HG03439 (cell line): ENCODE data around the gene MCTP2.

ENCODE experiments used
- ATAC-seq: cut with Tn5 transposase; IDR thresholded peaks from one replicate; pipeline ENCODE4 v1.9.1; 2021; ENCODE audit warnings: mild to moderate bottlenecking, moderate library complexity; ENCODE audit not compliant: unreplicated experiment

Gene MCTP2

DNA sequence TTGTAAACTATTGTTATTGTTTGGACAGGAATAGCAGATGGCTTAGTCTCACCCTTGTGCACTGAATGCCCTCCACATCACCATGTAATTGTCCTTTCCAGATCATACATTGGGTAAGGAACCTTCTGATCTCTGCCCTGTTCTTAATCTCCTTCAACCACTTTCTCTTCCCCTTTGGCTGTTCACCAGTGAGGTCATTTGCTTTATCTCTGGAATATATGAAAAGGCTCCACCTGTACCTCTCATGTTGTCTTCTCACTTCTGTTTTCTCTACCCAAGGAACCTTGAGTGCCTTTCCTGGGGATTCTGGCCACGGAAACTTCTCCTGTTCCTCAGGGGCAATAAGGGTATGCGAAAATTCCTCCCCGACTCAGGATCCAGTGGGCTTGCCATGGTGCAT lies 28.5 kb downstream of the MCTP2 start:
- ATAC-seq: no peak

- no peak for ATAC-seq
Observed at GRCh38 chr15:94262201-94262600, 30.8 kb downstream of the MCTP2 start.

GRCh38 chr15:94263341-94264273 lies 32.2 kb downstream of the MCTP2 start:
- peak; percentile 73 for ATAC-seq

- ATAC-seq: no peak
Observed at GRCh38 chr15:94265009-94265408, 33.6 kb downstream of the MCTP2 start.

GRCh38 chr15:94265982-94266381 lies 34.6 kb downstream of the MCTP2 start:
- no peak for ATAC-seq

DNA sequence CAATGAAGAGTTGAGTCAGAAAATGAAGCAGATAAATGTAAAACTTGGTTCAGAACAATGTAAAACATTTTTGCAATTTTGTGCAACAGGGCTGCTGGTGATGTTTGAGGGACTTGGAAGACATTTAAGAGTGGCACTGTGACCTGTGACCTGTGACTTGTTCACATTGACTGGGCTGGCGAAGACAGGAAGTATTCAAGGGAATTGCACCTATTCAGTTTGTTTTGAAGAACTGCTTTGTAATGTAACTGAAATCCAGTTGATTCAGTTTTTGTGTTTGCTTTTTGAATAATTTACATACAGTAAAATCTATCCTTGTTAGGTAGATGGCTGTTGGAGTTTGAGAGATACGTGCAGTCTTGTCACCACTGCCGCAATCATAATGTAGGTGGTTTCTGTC lies 35.4 kb downstream of the MCTP2 start:
- ATAC-seq: no peak

DNA sequence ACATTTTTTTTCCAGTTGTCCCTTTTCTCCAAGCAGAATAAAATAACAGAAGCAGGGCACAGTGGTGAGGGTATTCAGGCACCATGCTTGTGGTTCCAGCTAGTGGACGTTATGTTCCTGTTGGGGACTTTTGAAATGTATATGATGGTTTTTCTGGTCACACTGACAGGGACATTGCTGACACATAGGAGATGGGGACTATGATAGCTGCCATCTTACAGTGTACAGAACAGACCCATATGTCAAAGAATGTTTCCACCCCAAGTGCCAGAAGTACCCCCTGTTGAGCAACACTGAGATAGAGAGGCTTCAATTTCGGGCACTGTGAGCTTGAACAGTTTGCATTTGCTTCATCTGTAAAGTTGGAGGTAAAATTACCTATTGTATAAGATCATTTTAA lies 38.6 kb downstream of the MCTP2 start:
- no peak for ATAC-seq

- ATAC-seq: no peak
Observed at GRCh38 chr15:94270570-94270969, 39.2 kb downstream of the MCTP2 start.

DNA sequence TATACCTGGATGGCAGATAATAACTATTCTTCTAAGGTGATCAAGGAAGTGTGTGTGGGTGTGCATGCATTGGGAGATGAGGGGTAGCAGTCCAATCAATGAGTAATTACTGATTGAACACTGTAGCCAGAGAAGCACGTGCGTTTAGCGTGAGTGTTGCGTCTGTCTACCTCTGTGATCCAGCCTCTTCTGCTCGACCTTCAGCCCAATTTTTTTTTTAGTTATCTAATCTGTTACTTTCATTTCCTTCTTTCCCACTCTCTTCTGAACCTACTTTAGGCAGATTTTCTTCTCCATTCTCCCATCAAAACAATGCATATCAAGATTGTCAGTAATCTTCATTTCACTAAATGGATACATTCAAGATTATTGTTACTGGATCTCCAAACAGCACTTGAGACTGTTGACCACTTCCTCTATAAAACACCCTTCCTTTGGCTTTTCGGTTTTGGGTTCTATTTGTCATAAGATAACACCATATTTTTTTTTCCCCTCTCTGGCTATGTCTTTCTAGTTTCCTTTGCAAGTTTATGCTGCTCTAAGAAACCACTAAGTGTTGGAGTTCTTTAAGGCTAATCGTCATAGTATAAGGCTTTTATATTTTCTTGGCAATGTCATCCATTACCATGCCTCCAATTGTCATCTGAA lies 41.0 kb downstream of the MCTP2 start:
- ATAC-seq: peak; percentile 75

GRCh38 chr15:94273826-94274225 lies 42.5 kb downstream of the MCTP2 start:
- ATAC-seq: no peak

DNA sequence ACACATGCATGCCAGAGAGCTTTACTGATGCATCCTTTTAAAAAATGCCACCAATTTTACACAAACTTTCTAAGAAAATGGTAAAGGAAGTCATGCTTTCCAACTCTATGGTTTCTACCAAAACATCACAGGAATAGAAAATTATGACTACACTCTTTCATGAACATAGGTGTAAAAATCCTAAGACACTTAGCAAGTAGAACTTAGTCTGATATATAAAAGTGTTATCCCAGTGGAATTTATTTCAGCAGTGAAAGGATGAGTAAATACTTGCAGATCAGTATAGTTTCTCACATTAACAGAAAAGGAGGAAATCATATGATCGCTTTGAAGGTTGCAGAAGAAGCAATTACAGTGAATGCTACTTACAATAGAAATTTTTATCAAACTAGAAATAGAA lies 43.4 kb downstream of the MCTP2 start:
- no peak for ATAC-seq

DNA sequence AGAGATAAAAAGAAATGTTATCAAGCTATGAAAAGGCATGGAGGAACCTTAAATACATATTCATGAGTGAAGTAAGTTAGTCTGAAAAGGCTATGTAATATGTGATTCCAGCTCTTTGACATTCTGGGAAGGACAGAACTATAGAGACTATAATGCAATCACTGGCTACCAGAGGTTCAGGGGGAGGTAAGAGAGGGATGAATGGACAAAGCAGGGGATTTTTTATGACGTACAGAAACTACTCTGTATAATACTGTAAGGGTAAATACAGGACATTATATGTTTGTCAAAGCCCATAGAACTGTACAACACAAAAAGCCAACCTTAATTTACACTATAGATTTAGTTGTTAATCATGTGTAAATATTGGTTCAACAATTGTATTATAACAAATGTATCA lies 46.1 kb downstream of the MCTP2 start:
- ATAC-seq: peak; percentile 36

GRCh38 chr15:94279736-94280135 lies 48.4 kb downstream of the MCTP2 start:
- no peak for ATAC-seq

DNA sequence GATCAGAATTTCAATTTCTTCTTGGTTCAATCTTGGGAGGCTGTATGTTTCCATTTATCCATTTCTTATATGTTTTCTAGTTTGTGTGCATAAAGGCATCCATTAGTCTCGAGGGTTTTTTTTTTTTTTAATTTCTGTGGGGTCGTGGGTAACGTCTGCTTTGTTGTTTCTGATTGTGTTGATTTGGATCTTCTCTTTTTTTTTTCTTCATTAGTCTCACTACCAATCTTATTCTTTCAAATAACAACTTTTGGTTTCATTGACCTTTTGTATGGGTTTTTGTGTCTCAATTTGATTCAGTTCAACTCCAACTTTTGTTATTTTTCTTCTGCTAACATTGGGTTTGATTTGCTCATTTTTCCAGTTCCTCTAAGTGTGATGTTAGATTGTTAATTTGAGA lies 48.9 kb downstream of the MCTP2 start:
- ATAC-seq: no peak

- no peak for ATAC-seq
Observed at GRCh38 chr15:94282269-94283250, 51.2 kb downstream of the MCTP2 start.

DNA sequence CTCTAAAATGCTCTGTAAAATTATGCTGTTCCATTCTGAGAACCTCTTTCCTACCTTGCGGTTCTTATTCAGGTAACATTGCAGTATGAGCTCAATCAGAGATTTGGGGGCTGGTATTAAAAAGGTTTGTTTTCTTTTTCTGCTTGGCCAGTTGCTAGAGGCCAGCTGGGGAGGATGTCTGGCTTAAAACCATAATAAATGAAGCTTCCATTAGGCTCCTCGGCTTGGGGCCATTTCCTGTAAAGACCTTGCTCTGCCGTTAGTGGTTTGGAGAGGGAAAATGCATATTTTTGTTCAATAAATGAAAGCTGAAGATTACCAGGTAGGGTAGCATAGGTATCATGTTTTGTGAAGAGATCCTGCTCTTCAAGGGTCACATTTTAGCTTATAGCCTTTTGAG lies 55.2 kb downstream of the MCTP2 start:
- ATAC-seq: no peak

- peak; percentile 97 for ATAC-seq
Observed at GRCh38 chr15:94287794-94288246, 56.5 kb downstream of the MCTP2 start.

GRCh38 chr15:94290730-94291129 lies 59.4 kb downstream of the MCTP2 start:
- ATAC-seq: no peak

DNA sequence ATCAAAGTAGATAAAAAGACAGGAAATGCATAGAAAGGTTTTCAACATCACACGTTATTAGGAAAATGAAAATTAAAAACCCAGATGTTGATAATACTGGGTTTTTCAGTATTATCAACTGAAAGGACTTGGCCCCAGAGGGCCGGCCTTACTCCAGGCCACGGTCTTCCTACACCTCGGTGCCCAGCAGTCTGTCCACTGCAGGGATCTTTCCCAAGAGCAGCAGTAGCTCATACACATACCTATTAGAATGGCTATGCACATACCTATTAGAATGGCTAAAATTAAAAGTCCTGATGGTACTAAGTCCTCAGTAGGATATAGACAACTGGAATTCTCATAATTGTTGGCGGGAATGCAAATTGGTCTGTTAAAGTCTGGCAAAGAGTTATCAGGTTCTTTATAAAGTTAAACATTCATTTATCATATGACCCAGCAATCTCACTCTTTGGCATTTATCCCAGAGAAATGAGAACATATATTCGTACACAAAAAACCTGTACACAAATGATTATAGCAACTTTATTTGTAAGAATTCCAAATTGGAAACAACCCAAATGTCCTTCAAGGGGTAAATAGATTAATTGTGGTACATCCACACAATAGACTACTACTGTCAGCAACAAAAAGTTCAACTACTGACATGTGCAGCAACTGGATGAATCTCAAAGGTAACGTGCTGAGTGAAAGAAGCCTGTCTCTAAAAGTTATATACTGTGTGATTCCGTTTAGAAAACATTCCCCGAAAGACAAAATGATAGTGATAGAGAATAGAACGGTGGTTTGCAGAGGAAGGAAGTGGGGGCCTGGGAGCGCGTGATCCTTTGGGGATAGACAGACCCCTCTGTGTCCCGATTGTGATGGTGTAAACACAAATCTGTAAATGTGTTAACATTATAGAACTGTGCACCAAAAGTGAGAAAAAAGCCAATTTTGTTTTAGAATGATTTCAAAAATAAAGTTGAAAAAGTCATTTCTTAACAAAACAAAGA lies 62.3 kb downstream of the MCTP2 start:
- no peak for ATAC-seq

- no peak for ATAC-seq
Observed at GRCh38 chr15:94294556-94294955, 63.2 kb downstream of the MCTP2 start.
